SU-DHL-6 (cell line): ENCODE data around the gene LHX1.

ENCODE experiments used
- EZH2phosphoT487 ChIP-seq: fragments of 200-600 bp; sonication (generic), shearing (Covaris generic); conservative IDR thresholded peaks from 2 replicates; pipeline ENCODE4 v1.6.1; 2018; ENCODE audit warnings: mild to moderate bottlenecking, antibody characterized with exemption, low read length, moderate library complexity, mixed read lengths
- TF ChIP-seq, protein P1 (sequence below): fragments of 200-600 bp; sonication (generic); IDR thresholded peaks from one replicate; pipeline ENCODE4 v1.5.1; 2017; ENCODE audit warnings: antibody characterized with exemption, mild to moderate bottlenecking, low read length, moderate library complexity; ENCODE audit not compliant: insufficient read depth, poor library complexity, severe bottlenecking

GRCh38 chr17:36919407-36919968 lies 17.8 kb upstream of the LHX1 start:
- TF ChIP-seq, protein P1, sequence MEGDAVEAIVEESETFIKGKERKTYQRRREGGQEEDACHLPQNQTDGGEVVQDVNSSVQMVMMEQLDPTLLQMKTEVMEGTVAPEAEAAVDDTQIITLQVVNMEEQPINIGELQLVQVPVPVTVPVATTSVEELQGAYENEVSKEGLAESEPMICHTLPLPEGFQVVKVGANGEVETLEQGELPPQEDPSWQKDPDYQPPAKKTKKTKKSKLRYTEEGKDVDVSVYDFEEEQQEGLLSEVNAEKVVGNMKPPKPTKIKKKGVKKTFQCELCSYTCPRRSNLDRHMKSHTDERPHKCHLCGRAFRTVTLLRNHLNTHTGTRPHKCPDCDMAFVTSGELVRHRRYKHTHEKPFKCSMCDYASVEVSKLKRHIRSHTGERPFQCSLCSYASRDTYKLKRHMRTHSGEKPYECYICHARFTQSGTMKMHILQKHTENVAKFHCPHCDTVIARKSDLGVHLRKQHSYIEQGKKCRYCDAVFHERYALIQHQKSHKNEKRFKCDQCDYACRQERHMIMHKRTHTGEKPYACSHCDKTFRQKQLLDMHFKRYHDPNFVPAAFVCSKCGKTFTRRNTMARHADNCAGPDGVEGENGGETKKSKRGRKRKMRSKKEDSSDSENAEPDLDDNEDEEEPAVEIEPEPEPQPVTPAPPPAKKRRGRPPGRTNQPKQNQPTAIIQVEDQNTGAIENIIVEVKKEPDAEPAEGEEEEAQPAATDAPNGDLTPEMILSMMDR, result no peak
- TF ChIP-seq EZH2phosphoT487, result no peak
